Liver (tissue), 9 donors: ENCODE data around the gene RNFT2. TPM values are rescaled to one million over a fixed set of nuclear protein-coding genes. Genes with fewer than 3 reads are reported as not detected.
A peak's percentile ranks its signal among the peaks of the same experiment; 100 is the strongest.

Experiments
- DNase-seq: peaks from one replicate; pipeline ENCODE4 v3.0.0-alpha.2; 2017; ENCODE audit warnings: low spot score
- H3K27ac ChIP-seq, 2 donors: one replicate each; pipeline ENCODE4 v1.7.0; 2013; ENCODE audit warnings: inconsistent platforms in 2 of 2, low read length in 2 of 2, control low read depth in 1 of 2, low read depth in 1 of 2, mild to moderate bottlenecking in 1 of 2
- H3K27me3 ChIP-seq, 4 donors: one replicate each; pipeline versions ENCODE4 v1.6.1 to v1.7.0; 2013; ENCODE audit warnings: low read length in 3 of 4, inconsistent platforms in 1 of 4, mild to moderate bottlenecking in 1 of 4, moderate library complexity in 1 of 4; ENCODE audit not compliant: control insufficient read depth in 4 of 4, insufficient read depth in 4 of 4
- H3K36me3 ChIP-seq, 4 donors: one replicate each; pipeline versions ENCODE4 v1.6.1 to v1.7.0; 2013; ENCODE audit warnings: low read length in 3 of 4, mild to moderate bottlenecking in 3 of 4, low read depth in 1 of 4, moderate library complexity in 1 of 4; ENCODE audit not compliant: control insufficient read depth in 4 of 4, insufficient read depth in 3 of 4
- H3K4me1 ChIP-seq, 4 donors: one replicate each; pipeline versions ENCODE4 v1.6.1 to v1.7.0; 2013; ENCODE audit warnings: low read length in 3 of 4, mild to moderate bottlenecking in 3 of 4, moderate library complexity in 1 of 4; ENCODE audit not compliant: control insufficient read depth in 4 of 4, insufficient read depth in 4 of 4
- H3K4me3 ChIP-seq, 3 donors: one replicate each; pipeline versions ENCODE4 v1.6.1 to v1.7.0; 2013; ENCODE audit warnings: low read length in 3 of 3, control low read depth in 1 of 3, low read depth in 1 of 3, mild to moderate bottlenecking in 1 of 3
- H3K9ac ChIP-seq, 2 donors: one replicate each; pipeline ENCODE4 v1.7.0; 2013; ENCODE audit warnings: low read length in 2 of 2, mild to moderate bottlenecking in 2 of 2, moderate library complexity in 2 of 2, control low read depth in 1 of 2, low read depth in 1 of 2
- H3K9me3 ChIP-seq, 4 donors: one replicate each; pipeline versions ENCODE4 v1.6.1 to v1.7.0; 2013; ENCODE audit warnings: low read length in 3 of 4; ENCODE audit not compliant: control insufficient read depth in 4 of 4
- FOXA1 ChIP-seq: IDR thresholded peaks from 2 replicates; pipeline ENCODE4 v1.6.1; 2016; ENCODE audit warnings: antibody characterized with exemption
- FOXA2 ChIP-seq: IDR thresholded peaks from 2 replicates; pipeline ENCODE4 v1.6.1; 2016; ENCODE audit warnings: antibody characterized with exemption
- GABPA ChIP-seq, 2 donors: IDR thresholded peaks in 1 of 2; conservative IDR thresholded peaks in 1 of 2; 2 replicates each; pipeline ENCODE4 v1.6.1; 2016; ENCODE audit warnings: antibody characterized with exemption in 2 of 2, mild to moderate bottlenecking in 1 of 2, moderate library complexity in 1 of 2
- JUND ChIP-seq, 2 donors: IDR thresholded peaks; 2 replicates each; pipeline ENCODE4 v1.6.1; 2016; ENCODE audit warnings: antibody characterized with exemption in 2 of 2
- RAD21 ChIP-seq, 2 donors: IDR thresholded peaks; 2 replicates each; pipeline ENCODE4 v1.6.1; 2016; ENCODE audit warnings: antibody characterized with exemption in 2 of 2, mild to moderate bottlenecking in 2 of 2
- REST ChIP-seq: IDR thresholded peaks from 2 replicates; pipeline ENCODE4 v1.6.1; 2016; ENCODE audit warnings: antibody characterized with exemption, mild to moderate bottlenecking
- RXRA ChIP-seq, 2 donors: IDR thresholded peaks; 2 replicates each; pipeline ENCODE4 v1.6.1; 2017 to 2018; ENCODE audit warnings: antibody characterized with exemption in 2 of 2, mild to moderate bottlenecking in 1 of 2
- YY1 ChIP-seq: IDR thresholded peaks from 2 replicates; pipeline ENCODE4 v1.6.1; 2016; ENCODE audit warnings: antibody characterized with exemption, mild to moderate bottlenecking
- WGBS: extraction: QIAGEN DNeasy Blood & Tissue Kit; methylation state at CpG from one replicate; pipeline ENCODE4 v1.1.7; 2013; 5-methylcytosine and 5-hydroxymethylcytosine counted together
- polyA plus RNA-seq, 2 donors: library from polyadenylated mRNA; stranded (reverse) in 1 of 2; unstranded in 1 of 2; fragments of 200-250 nt in 1 of 2; fragments of >200 nt in 1 of 2; fragmentation: Nextera tagmentation in 1 of 2; extraction: Ambion mirVana in 1 of 2; gene quantifications; one replicate each; pipeline versions ENCODE4 v1.2.1 to v1.2.3, GENCODE V29; 2013 to 2015
- total RNA-seq, 2 donors: library from RNA; depleted of rRNA; stranded (reverse); fragments of >200 nt; gene quantifications; one replicate each; pipeline ENCODE4 v1.2.3, GENCODE V29; 2014
- donor health status: healthy.
- donor health status: healthy.
- donor health status: healthy.
- donor health status: healthy.
- donor health status: healthy.

Gene RNFT2
- total and polyA plus RNA-seq, 4 donors = 0.13 to 1.4 (median 0.19) TPM

GRCh38 chr12:116818341-116818856 is 80.3 kb downstream of the RNFT2 start:
- Histone ChIP-seq H3K27me3 (no peaks in the 10 kb centered on the region), H3K9ac (peak overlapping the region; percentile 21 to 74), H3K27ac (peak overlapping the region; percentile 69 to 73), H3K4me1 (peaks cover 0 to 10% (median 3%) of the 10 kb centered on the region in 4 donors), H3K9me3 (no peaks in the 10 kb centered on the region), H3K4me3 (peak overlapping the region in 2 of 3 donors; percentile 62 to 71), H3K36me3 (no peaks in the 10 kb centered on the region)
- peak; percentile 35 for DNase-seq
- WGBS = 45% methylated on average over 11 of the region's 11 CpGs
- TF ChIP-seq GABPA (IDR thresholded peaks at IDR 0.05 in 1 of 2, conservative IDR thresholded peaks at IDR 0.05 in 1 of 2) (no peak), RAD21 (IDR thresholded peaks at IDR 0.05) (no peak), FOXA1 (no peak), FOXA2 (no peak), JUND (IDR thresholded peaks at IDR 0.05) (no peak), REST (peak; percentile 96), RXRA (IDR thresholded peaks at IDR 0.05) (no peak)

GRCh38 chr12:116818948-116819832 is 81.1 kb downstream of the RNFT2 start:
- peak; percentile 87 for TF ChIP-seq YY1
- TF ChIP-seq JUND (IDR thresholded peaks at IDR 0.05) = peak in 1 of 2 donors; percentile 24
- no peak for TF ChIP-seq REST
- H3K4me1 ChIP-seq = peaks cover 0 to 10% (median 3%) of the 10 kb centered on the region in 4 donors
- peak overlapping the region; percentile 21 to 74 for H3K9ac ChIP-seq
- H3K9me3 ChIP-seq = no peaks in the 10 kb centered on the region
- H3K27ac ChIP-seq = peak overlapping the region; percentile 69 to 73
- H3K36me3 ChIP-seq = no peaks in the 10 kb centered on the region
- DNase-seq = peak; percentile 89
- no peaks in the 10 kb centered on the region for H3K27me3 ChIP-seq
- peak overlapping the region; percentile 62 to 82 (median 71) for H3K4me3 ChIP-seq
- 2% methylated on average over 70 of the region's 70 CpGs for WGBS
